Body of pancreas (tissue), 4 donors: ENCODE measurements around the gene PPP1R37.

ENCODE experiments used
- POLR2A ChIP-seq, 3 donors: fragments of 450-650 bp; IDR thresholded peaks; one replicate each; pipeline ENCODE4 v1.6.1; 2016; ENCODE audit warnings: antibody characterized with exemption in 3 of 3, mild to moderate bottlenecking in 2 of 3
- TF ChIP-seq, protein P1 (sequence below), 7 experiments: fragments of 450-650 bp in 4 of 7; fragments of 200-600 bp in 3 of 7; sonication (generic) in 3 of 7; IDR thresholded peaks; one replicate each; pipeline ENCODE4 v1.5.1; 2016 to 2019; ENCODE audit warnings: antibody characterized with exemption in 7 of 7

DNA sequence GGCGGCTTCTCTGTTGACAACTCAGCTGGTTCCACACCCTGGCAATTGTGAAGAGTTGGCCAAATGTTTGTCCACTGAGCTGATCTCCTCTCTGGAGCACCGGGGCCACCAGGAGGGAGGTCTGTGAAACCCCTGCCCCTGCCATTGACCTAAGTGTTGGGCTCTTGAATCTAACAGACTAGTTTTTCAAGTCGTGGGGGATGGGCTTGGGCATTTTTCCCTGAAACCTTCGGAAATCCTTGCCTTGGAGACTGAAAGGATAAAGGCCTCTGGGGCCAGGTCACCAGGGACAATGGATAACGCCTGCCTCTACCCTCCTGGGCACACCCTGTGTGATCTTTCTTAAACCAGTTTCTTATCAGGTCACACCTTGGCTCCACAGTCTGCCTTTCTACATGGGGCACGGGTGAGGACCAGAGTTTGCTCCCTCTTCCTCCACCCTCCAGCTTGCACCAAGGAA is 13.0 kb upstream of the PPP1R37 start:
- TF ChIP-seq, protein P1, sequence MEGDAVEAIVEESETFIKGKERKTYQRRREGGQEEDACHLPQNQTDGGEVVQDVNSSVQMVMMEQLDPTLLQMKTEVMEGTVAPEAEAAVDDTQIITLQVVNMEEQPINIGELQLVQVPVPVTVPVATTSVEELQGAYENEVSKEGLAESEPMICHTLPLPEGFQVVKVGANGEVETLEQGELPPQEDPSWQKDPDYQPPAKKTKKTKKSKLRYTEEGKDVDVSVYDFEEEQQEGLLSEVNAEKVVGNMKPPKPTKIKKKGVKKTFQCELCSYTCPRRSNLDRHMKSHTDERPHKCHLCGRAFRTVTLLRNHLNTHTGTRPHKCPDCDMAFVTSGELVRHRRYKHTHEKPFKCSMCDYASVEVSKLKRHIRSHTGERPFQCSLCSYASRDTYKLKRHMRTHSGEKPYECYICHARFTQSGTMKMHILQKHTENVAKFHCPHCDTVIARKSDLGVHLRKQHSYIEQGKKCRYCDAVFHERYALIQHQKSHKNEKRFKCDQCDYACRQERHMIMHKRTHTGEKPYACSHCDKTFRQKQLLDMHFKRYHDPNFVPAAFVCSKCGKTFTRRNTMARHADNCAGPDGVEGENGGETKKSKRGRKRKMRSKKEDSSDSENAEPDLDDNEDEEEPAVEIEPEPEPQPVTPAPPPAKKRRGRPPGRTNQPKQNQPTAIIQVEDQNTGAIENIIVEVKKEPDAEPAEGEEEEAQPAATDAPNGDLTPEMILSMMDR (IDR thresholded peaks at IDR 0.05) = no peak
- no peak for TF ChIP-seq POLR2A (IDR thresholded peaks at IDR 0.05)
